Pancreas (tissue), 10 donors: ENCODE measurements around the gene LAIR1. TPM values are rescaled to one million over a fixed set of nuclear protein-coding genes. Genes with fewer than 3 reads are reported as not detected.

ENCODE experiments used
- ATAC-seq, 4 donors: fragments of 200-7000 bp; cut with Tn5 transposase; one replicate each; pipeline versions ENCODE4 v1.8.0 to v1.9.1; 2020; ENCODE audit warnings: mild to moderate bottlenecking in 4 of 4, moderate library complexity in 4 of 4
- DNase-seq, 6 donors: peaks; one replicate each; pipeline ENCODE4 v3.0.0-alpha.2; 2020
- FAIRE-seq: peaks from 2 replicates; lab custom pipeline; 2012; peaks lifted over from hg19 to GRCh38; lab: Jason Lieb, UNC
- H3K27ac ChIP-seq, 4 donors: fragments of 200-600 bp; sonication (generic); 1 replicate in 3 of 4; 2 replicates in 1 of 4; pipeline versions ENCODE4 v1.5.0 to v1.8.0; 2020
- H3K27me3 ChIP-seq, 4 donors: fragments of 200-600 bp; one replicate each; pipeline ENCODE4 v1.8.0; 2021
- H3K36me3 ChIP-seq, 3 donors: fragments of 200-600 bp; sonication (generic) in 1 of 3; one replicate each; pipeline versions ENCODE4 v1.5.0 to v1.8.0; 2020 to 2021
- H3K4me1 ChIP-seq, 3 donors: fragments of 200-600 bp; one replicate each; pipeline ENCODE4 v1.8.0; 2021
- H3K4me3 ChIP-seq, 4 donors: fragments of 200-600 bp; sonication (generic) in 2 of 4; one replicate each; pipeline versions ENCODE4 v1.5.0 to v1.8.0; 2020 to 2021
- H3K9me3 ChIP-seq, 4 donors: fragments of 200-600 bp; one replicate each; pipeline ENCODE4 v1.8.0; 2021
- CTCF ChIP-seq, 4 donors: fragments of 200-600 bp; sonication (generic) in 3 of 4; IDR thresholded peaks; one replicate each; pipeline versions ENCODE4 v1.5.0 to v1.8.0; 2021; ENCODE audit warnings: antibody characterized with exemption in 4 of 4
- WGBS, 2 donors: extraction: QIAGEN DNeasy Blood & Tissue Kit; methylation state at CpG; one replicate each; pipeline ENCODE4 v1.1.7; 2013; 5-methylcytosine and 5-hydroxymethylcytosine counted together
- intact Hi-C, 3 donors: fragments of 100-400 bp; cut with DNase I; formaldehyde crosslinking; loops; one replicate each; pipeline versions ENCODE4 v1.11.1 to v1.14.2; 2022
- polyA plus RNA-seq, 2 donors: library from polyadenylated mRNA; stranded (reverse); fragments of 200-250 nt; gene quantifications; one replicate each; pipeline ENCODE4 v1.2.3, GENCODE V29; 2013
- total RNA-seq, 6 donors: library from RNA; stranded (reverse); fragmentation: NEBNext Ultra II Directional in 4 of 6; extraction: Animal tissue kit (Norgen Biotek cat#: 25700) in 4 of 6; gene quantifications; one replicate each; pipeline versions ENCODE4 v1.2.1 to v1.2.4, GENCODE V29; 2021 to 2023
- donor health status: healthy with polysubstance abuse.
- donor health status: DM: no; HTN: no; CAD: no; lungs with moderate emphysema.
- donor health status: DM: no; HTN: no; CAD: no.
- donor health status: control.
- donor health status: control.
- donor health status: Bipolar disorder and iron deficiency.
- donor health status: DM: yes; HTN: yes; CAD: no.
- donor health status: DM: no; HTN: no; CAD: no.
- donor health status: DM: no; HTN: no; CAD: no.
- donor health status: DM: yes; HTN: yes; CAD: no.

The LAIR1 gene
- total and polyA plus RNA-seq, 8 donors: 0.69 to 33.1 (median 3.1) TPM

- intact Hi-C loops: no loop called here
- no peak overlapping the region for H3K4me3 ChIP-seq
- ATAC-seq (no peak), DNase-seq (no peak), FAIRE-seq (no peak)
- H3K9me3 ChIP-seq: no peaks in the 10 kb centered on the region
- H3K36me3 ChIP-seq: no peaks in the 10 kb centered on the region
- 84 to 88% methylated on average over 7 of the region's 7 CpGs for WGBS, 2 donors
- H3K4me1 ChIP-seq: no peaks in the 10 kb centered on the region
- H3K27me3 ChIP-seq: no peaks in the 10 kb centered on the region
- no peak overlapping the region for H3K27ac ChIP-seq
- TF ChIP-seq CTCF (IDR thresholded peaks at IDR 0.05): no peak
Observed at GRCh38 chr19:54407780-54408179, 43.0 kb upstream of the LAIR1 start.

GRCh38 chr19:54405628-54406027 is 40.9 kb upstream of the LAIR1 start:
- Histone ChIP-seq H3K27me3 (no peaks in the 10 kb centered on the region), H3K36me3 (no peaks in the 10 kb centered on the region), H3K4me3 (no peak overlapping the region), H3K9me3 (no peaks in the 10 kb centered on the region), H3K27ac (no peak overlapping the region), H3K4me1 (no peaks in the 10 kb centered on the region)
- DNase-seq (no peak), ATAC-seq (no peak), FAIRE-seq (no peak)
- intact Hi-C loops: no loop called here
- TF ChIP-seq CTCF (IDR thresholded peaks at IDR 0.05): no peak

- Histone ChIP-seq H3K27ac (no peak overlapping the region), H3K27me3 (no peaks in the 10 kb centered on the region), H3K4me1 (no peaks in the 10 kb centered on the region), H3K4me3 (no peak overlapping the region), H3K36me3 (no peaks in the 10 kb centered on the region), H3K9me3 (no peaks in the 10 kb centered on the region)
- TF ChIP-seq CTCF (IDR thresholded peaks at IDR 0.05): no peak
- ATAC-seq (no peak), FAIRE-seq (no peak), DNase-seq (no peak)
- intact Hi-C loops: no loop called here
- 81 to 93% methylated on average over 8 of the region's 8 CpGs for WGBS, 2 donors
Observed at GRCh38 chr19:54403054-54403453, 38.3 kb upstream of the LAIR1 start.

GRCh38 chr19:54400913-54401312 is 36.2 kb upstream of the LAIR1 start:
- ATAC-seq: no peak

GRCh38 chr19:54399189-54399588 is 34.5 kb upstream of the LAIR1 start:
- Histone ChIP-seq H3K27me3 (no peaks in the 10 kb centered on the region), H3K4me1 (no peaks in the 10 kb centered on the region), H3K4me3 (no peak overlapping the region), H3K27ac (no peak overlapping the region), H3K36me3 (no peaks in the 10 kb centered on the region), H3K9me3 (no peaks in the 10 kb centered on the region)
- no peak for TF ChIP-seq CTCF (IDR thresholded peaks at IDR 0.05)
- intact Hi-C loops: no loop called here
- no peak for ATAC-seq
- no peak for DNase-seq
- 64 to 67% methylated on average over 2 of the region's 2 CpGs for WGBS, 2 donors
- no peak for FAIRE-seq

More at GRCh38 chr19:54400913-54401312, 36.2 kb upstream of the LAIR1 start:
- intact Hi-C loops: no loop called here
- Histone ChIP-seq H3K27me3 (no peaks in the 10 kb centered on the region), H3K36me3 (no peaks in the 10 kb centered on the region), H3K4me1 (no peaks in the 10 kb centered on the region), H3K4me3 (no peak overlapping the region), H3K9me3 (no peaks in the 10 kb centered on the region), H3K27ac (no peak overlapping the region)
- 57 to 84% methylated on average over 6 of the region's 6 CpGs for WGBS, 2 donors
- no peak for FAIRE-seq
- TF ChIP-seq CTCF (IDR thresholded peaks at IDR 0.05): no peak
- no peak for DNase-seq
